Endodermal cell (in vitro differentiated cells): ENCODE results near the gene OR1Q1. TPM values are rescaled to one million over a fixed set of nuclear protein-coding genes. Genes with fewer than 3 reads are reported as not detected.

ENCODE experiments used
- DNase-seq: peaks from one replicate; pipeline ENCODE4 v3.0.0-alpha.2; 2017
- H3K27ac ChIP-seq: 2 replicates; pipeline ENCODE4 v1.5.1; 2013; ENCODE audit warnings: mild to moderate bottlenecking, low read depth, low read length, moderate library complexity
- H3K27me3 ChIP-seq: 2 replicates; pipeline ENCODE4 v1.6.1; 2013; ENCODE audit warnings: mild to moderate bottlenecking, low read length, moderate library complexity; ENCODE audit not compliant: insufficient read depth, control insufficient read depth, poor library complexity, severe bottlenecking
- H3K36me3 ChIP-seq: 2 replicates; pipeline ENCODE4 v1.7.0; 2013; ENCODE audit warnings: mild to moderate bottlenecking, low read length, moderate library complexity; ENCODE audit not compliant: control insufficient read depth, insufficient read depth
- H3K4me1 ChIP-seq: one replicate; pipeline ENCODE4 v1.7.0; 2013; ENCODE audit warnings: low read length; ENCODE audit not compliant: control insufficient read depth, insufficient read depth
- H3K4me3 ChIP-seq: 2 replicates; pipeline ENCODE4 v1.5.1; 2013; ENCODE audit warnings: mild to moderate bottlenecking, low read length, moderate library complexity
- H3K9ac ChIP-seq: 2 replicates; pipeline ENCODE4 v1.6.1; 2013; ENCODE audit warnings: mild to moderate bottlenecking, low read length, moderate library complexity; ENCODE audit not compliant: poor library complexity, severe bottlenecking; ENCODE audit errors: extremely low read depth
- H3K9me3 ChIP-seq: 2 replicates; pipeline ENCODE4 v1.6.1; 2013; ENCODE audit warnings: mild to moderate bottlenecking, low read length, moderate library complexity; ENCODE audit not compliant: control insufficient read depth
- H3K27ac Mint-ChIP-seq: 2 replicates; pipeline ENCODE4 v1.8.0; 2020; ENCODE audit warnings: mixed read lengths
- H3K27me3 Mint-ChIP-seq: 2 replicates; pipeline ENCODE4 v1.8.0; 2021; ENCODE audit warnings: mild to moderate bottlenecking, mixed read lengths; ENCODE audit not compliant: insufficient read depth
- H3K36me3 Mint-ChIP-seq: 2 replicates; pipeline ENCODE4 v1.8.0; 2020; ENCODE audit warnings: low read depth, mixed read lengths
- H3K4me1 Mint-ChIP-seq: 2 replicates; pipeline ENCODE4 v1.8.0; 2020; ENCODE audit warnings: mixed read lengths
- H3K4me3 Mint-ChIP-seq: 2 replicates; pipeline ENCODE4 v1.8.0; 2020; ENCODE audit warnings: mild to moderate bottlenecking, moderate library complexity, mixed read lengths
- H3K9me3 Mint-ChIP-seq: 2 replicates; pipeline ENCODE4 v1.8.0; 2020; ENCODE audit warnings: mild to moderate bottlenecking, mixed read lengths
- CTCF ChIP-seq: fragments of 200-600 bp; sonication (generic); conservative IDR thresholded peaks from 2 replicates; pipeline ENCODE4 v1.5.0; 2021; ENCODE audit warnings: antibody characterized with exemption, mild to moderate bottlenecking
- WGBS, 2 experiments: methylation state at CpG; one replicate each; pipeline versions ENCODE4 v1.1.5 to v1.1.7; 2013; ENCODE audit warnings: missing lambda C conversion rate in 2 of 2, mixed read lengths in 1 of 2; ENCODE audit not compliant: insufficient coverage in 1 of 2, insufficient read length in 1 of 2; 5-methylcytosine and 5-hydroxymethylcytosine counted together
- total RNA-seq, 2 donors: library from RNA; stranded (reverse); fragmentation: NEBNext Ultra II Directional in 1 of 2; extraction: Animal tissue kit (Norgen Biotek cat#: 25700) in 1 of 2; gene quantifications; 2 replicates in 1 of 2; 3 replicates in 1 of 2; pipeline ENCODE4 v1.2.1, GENCODE V29; 2021

Gene OR1Q1
- total RNA-seq, 2 donors from 2014 or later: not detected

- no peak within 1 kb of the TSS for H3K9ac ChIP-seq
- peaks cover 76% of the 10 kb centered on the region for H3K9me3 Mint-ChIP-seq
- H3K4me1 ChIP-seq: no peaks in the 10 kb centered on the region
- H3K27me3 Mint-ChIP-seq: no peaks in the 10 kb centered on the region
- no peaks in the 10 kb centered on the region for H3K4me1 Mint-ChIP-seq
- no peaks in the 10 kb centered on the region for H3K36me3 Mint-ChIP-seq
- WGBS, 2 experiments: 31 to 48% methylated on average over 2 of the region's 2 CpGs
- DNase-seq: no peak
- H3K27ac ChIP-seq: no peak within 1 kb of the TSS
- no peak within 1 kb of the TSS for H3K4me3 Mint-ChIP-seq
- H3K27me3 ChIP-seq: no peaks in the 10 kb centered on the region
- H3K4me3 ChIP-seq: no peak within 1 kb of the TSS
- no peaks in the 10 kb centered on the region for H3K36me3 ChIP-seq
- TF ChIP-seq CTCF: no peak
- H3K9me3 ChIP-seq: peaks cover 52% of the 10 kb centered on the region
- no peak within 1 kb of the TSS for H3K27ac Mint-ChIP-seq
Observed at GRCh38 chr9:122661416-122661815, 46.9 kb downstream of the OR1Q1 start, which contains the start of gene OR1L1. OR1L1 (plus strand) TSS chr9:122661716; CDS start chr9:122661716, 0 bp downstream.

Other genes starting within 250 kb of the OR1Q1 start
- 1 to 10 TPM in 1 of 2 donors, under 1 TPM in 1; 0.84 to 1.1 TPM for gene PTGS1, start 243.7 kb upstream of the OR1Q1 start, total RNA-seq
- gene OR1J1, start 136.8 kb upstream of the OR1Q1 start, total RNA-seq: not detected
- not detected for gene OR1J2, start 103.9 kb upstream of the OR1Q1 start, total RNA-seq
- not detected for gene OR1J4, start 95.6 kb upstream of the OR1Q1 start, total RNA-seq
- not detected for gene OR1N1, start 87.4 kb upstream of the OR1Q1 start, total RNA-seq
- not detected for gene OR1N2, start 61.6 kb upstream of the OR1Q1 start, total RNA-seq
- gene OR1L8, start 31.4 kb upstream of the OR1Q1 start, total RNA-seq: not detected
- not detected for gene OR1B1, start 42.9 kb downstream of the OR1Q1 start, total RNA-seq
- gene OR1L1, start 47.0 kb downstream of the OR1Q1 start, total RNA-seq: not detected
- gene OR1L3, start 60.4 kb downstream of the OR1Q1 start, total RNA-seq: not detected
- gene OR1L4, start 109.3 kb downstream of the OR1Q1 start, total RNA-seq: not detected
- not detected for gene OR1L6, start 127.6 kb downstream of the OR1Q1 start, total RNA-seq
- not detected for gene OR5C1, start 174.2 kb downstream of the OR1Q1 start, total RNA-seq
- gene OR1K1, start 185.4 kb downstream of the OR1Q1 start, total RNA-seq: not detected
- 10 to 100 TPM; 26.3 to 28.6 TPM for gene PDCL, start 213.8 kb downstream of the OR1Q1 start, total RNA-seq